GM18519 (cell line): ENCODE results near the gene TMPRSS9.

ENCODE experiments used
- ATAC-seq: cut with Tn5 transposase; IDR thresholded peaks from one replicate; pipeline ENCODE4 v1.9.1; 2021; ENCODE audit warnings: mild to moderate bottlenecking, moderate library complexity; ENCODE audit not compliant: unreplicated experiment, low FRiP score

TMPRSS9 gene

DNA sequence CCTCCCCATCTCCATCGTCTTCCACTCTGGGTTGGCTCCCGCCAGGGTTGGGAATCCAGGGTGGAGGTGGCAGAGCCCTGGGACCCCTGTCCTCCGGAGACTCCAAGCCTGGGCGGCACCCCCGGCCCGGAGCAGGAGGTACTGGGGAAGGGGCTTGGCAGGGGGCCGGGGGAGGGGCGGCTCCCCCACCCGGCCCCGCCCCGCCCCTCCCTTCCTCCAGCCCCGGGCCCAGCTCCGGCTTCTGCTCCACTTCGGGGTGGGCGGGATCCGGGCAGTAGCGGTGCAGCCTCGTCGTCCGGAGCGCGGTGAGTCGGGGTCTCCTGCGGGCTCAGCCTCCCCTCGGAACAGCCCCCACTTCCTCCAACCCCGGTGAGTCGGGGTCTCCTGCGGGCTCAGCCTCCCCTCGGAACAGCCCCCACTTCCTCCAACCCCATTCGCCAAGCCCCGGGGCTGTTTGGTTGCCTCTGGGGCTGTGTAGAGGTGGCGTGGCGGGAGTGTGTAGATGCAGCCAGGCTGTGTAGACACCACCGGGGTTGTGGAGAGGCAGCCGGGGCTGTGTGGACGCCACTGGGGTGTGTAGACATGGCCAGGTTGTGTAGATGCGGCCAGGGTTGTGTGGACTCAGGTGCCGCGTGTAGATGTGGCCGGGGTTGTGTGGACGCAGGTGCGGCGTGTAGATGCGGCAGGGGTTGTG is at the start of gene TMPRSS9:
Gene TMPRSS9, plus strand, starts transcription at position 274 of the 694 bp plus-strand sequence. CDS start 29,521 bp downstream, outside the sequence.
- ATAC-seq: no peak

DNA sequence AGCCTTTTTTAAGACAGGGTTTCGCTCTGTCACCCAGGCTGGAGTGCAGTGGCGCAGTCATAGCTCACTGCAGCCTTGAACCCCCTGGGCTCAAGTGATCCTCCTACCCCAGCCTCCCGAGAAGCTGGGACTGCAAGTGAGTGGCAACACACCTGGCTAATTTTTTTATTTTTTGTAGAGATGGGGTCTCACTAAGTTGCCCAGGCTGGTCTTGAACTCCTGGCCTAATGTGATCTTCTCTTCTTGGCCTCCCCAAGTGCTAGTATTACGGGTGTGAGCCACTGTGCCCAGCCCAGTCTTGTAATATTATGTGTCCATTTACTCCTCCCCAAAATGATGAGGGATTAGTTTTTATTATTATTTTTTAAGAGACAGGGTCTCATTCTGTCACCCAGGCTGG is 49.0 kb upstream of the TMPRSS9 start:
- no peak for ATAC-seq

DNA sequence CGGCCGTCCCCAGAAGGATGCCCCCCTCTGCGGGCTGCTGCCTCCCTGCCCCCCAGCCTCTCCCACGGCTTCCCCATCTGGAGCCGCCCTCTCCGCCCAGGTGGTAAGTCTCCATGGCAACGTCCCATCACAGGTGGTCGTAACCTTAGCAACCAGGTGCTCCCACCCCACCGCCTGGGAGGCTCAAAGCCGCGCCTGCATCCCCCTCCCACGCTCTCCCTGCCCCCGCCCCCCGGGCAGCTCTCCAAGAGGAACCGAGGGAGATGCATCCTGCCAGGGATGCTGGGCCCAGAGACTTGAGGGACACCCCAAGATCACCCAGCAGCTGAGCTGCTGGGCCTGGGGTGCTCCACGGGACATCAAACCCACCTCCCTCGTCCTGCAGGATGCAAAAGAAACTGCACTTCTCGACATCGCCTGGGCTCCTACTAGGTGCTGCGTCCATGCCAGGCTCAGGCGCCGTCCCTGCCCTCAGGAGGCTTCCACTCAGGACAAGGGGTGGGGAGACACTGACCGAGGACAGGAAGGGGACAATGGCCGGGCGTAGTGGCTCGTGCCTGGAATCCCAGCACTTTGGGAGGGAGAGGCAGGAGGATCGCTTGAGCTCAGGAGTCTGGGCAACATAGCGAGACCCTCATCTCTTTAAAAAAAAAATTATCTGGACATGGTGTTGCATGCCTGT is 47.1 kb upstream of the TMPRSS9 start:
- no peak for ATAC-seq

DNA sequence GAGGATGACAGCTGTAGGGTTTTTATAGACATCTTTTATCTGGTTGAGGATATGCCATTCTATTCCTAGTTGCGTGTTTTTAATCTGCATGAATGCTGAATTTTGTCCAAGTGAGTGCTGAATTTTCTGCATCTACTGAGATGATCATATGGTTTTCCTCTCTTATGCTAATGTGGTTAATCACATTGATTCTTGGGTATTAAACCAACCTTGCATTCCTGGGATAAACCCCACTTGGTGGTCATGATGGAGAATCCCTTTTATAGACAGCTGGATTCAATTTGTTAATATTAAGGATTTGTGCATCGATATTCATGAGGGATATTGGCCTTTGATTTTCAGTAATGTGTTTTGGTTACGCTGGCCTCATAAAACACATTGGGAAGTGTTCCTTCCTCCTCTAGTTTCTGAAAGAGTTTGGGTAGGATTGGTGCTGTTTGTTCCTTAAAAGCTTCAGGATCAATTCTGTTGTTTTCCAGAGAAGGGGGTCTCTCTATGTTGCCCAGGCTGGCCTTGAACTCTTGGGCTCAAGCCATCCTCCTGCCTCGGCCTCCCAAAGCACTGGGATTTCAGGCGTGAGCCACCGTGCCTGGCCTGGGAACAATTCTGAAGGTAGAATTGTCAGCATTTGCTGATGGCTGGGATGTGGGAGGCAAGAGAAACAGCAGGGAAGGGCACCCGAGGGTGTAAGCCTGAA is 44.8 kb upstream of the TMPRSS9 start:
- no peak for ATAC-seq

DNA sequence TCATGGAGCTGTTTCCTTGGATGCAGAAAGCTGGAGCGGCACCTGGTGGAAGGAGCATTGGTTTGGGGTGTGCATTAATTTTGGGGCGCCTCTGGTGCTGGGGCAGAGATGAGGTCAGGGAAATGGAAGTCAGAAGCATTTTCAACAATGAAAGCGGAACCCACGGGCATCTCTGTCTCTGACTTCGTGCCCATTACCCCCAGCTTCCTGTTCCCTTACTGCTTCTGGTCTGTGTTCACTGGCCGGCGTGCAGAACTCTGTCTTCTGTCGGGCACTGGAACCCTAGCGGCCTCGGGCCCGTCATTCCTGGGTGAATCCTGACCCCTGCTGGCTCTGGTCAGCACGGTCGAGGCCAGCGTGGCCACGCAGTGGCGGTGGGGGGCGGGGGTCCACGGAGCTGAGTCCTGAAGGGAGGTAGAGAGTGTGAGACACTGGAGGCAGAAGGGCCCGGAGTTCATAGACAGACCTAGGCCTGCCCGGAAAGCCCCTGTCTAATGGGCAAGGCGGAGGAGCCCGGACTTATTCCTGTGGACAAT is 44.2 kb upstream of the TMPRSS9 start:
- no peak for ATAC-seq

- no peak for ATAC-seq
Observed at GRCh38 chr19:2317300-2317699, 42.8 kb upstream of the TMPRSS9 start.

DNA sequence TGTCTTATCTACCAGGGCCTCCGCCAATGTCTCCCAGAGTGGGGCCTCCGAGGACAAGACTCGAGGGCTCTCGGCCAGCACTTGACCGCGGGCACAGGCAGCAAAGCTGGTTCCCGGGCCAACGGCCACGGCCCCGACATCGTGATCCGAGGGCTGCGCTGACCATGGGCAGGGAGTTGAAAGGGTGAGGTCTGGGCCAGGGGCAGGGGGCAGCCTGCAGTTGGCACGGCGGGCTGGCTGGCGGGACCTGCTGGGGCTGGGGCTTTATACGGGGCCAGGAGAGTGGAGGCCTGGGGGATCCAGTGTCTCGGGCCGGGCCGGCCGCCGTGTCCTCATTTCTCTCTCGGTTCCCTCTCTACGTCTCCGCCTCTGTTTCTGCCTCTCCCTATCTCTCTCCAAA is 42.3 kb upstream of the TMPRSS9 start:
- ATAC-seq: no peak

DNA sequence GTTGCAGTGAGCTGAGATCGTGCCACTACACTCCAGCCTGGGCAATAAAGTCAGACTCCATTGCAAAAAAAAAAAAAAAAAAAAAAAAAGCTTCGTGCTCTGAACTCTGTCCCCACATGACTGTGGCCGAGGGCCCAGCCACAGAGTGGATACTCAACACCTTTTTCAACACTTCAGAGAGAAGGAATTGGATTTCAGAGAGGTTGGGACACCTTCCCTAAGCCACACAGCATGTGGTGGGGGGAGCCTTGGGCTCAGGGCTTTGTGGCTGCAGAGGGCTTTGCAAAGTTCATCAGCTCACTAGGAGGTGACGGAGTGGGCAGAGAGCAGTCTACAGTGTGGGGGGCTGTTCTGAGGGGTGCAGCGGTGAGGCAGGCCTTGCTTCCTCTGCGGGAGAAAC is 41.1 kb upstream of the TMPRSS9 start:
- ATAC-seq: no peak

DNA sequence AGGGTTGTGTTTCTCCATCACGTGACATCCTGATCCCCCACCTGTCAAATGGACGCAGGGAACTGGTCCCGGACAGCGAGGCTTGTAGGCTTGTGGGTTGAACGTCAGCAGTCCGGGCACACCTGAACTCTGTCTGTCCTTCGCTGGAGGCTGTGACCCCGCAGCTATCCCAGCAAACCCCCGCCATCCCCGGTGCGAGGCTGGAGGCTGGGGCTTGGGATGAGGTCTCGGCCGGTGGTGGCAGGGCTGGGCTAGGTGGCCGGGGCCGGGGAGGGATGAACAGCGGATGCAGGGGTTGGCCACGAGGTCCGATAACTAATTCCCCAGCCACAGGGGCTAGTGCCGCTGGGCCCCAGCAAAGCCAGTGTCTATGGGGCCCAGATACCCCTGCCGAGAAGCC is 40.5 kb upstream of the TMPRSS9 start:
- ATAC-seq: no peak

- ATAC-seq: no peak
Observed at GRCh38 chr19:2320049-2320448, 40.0 kb upstream of the TMPRSS9 start.

DNA sequence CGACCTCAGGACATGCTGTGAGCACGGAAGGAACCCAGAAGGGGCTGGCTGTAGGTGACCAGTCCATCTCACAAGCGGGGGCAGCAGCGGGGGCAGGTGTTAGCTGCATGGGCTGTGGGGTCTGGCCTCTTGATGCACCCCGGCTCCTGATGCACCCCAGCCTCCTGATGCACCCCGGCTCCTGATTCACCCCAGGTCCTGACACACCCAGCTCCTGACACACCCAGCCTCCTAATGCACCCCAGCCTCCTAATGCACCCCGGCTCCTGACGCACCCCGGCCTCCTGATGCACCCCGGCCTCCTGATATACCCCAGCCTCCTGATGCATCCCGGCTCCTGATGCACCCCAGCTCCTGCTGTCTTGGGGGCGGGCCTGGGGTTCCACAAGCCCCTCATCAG is 39.1 kb upstream of the TMPRSS9 start:
- ATAC-seq: no peak

GRCh38 chr19:2321565-2322283 is 38.3 kb upstream of the TMPRSS9 start:
- ATAC-seq: no peak

DNA sequence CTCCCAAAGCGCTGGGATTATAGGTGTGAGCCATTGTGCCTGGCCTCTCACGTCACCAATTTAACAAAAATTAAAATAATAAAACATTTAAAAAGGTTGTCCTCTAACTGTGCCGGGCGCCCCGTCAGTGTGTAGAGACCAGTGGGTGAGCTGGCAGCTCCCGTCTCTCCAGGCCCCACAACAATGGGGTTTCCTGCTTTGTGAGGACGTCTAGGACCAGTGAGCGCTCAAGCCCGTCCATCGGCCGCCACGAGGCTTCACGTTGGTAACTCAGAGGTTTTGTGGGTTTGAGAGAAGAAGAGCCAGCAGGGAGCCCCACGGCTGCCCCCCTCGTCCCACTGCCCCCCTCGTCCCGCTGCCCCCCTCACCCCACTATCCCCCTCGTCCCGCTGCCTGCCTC is 36.4 kb upstream of the TMPRSS9 start:
- ATAC-seq: no peak

DNA sequence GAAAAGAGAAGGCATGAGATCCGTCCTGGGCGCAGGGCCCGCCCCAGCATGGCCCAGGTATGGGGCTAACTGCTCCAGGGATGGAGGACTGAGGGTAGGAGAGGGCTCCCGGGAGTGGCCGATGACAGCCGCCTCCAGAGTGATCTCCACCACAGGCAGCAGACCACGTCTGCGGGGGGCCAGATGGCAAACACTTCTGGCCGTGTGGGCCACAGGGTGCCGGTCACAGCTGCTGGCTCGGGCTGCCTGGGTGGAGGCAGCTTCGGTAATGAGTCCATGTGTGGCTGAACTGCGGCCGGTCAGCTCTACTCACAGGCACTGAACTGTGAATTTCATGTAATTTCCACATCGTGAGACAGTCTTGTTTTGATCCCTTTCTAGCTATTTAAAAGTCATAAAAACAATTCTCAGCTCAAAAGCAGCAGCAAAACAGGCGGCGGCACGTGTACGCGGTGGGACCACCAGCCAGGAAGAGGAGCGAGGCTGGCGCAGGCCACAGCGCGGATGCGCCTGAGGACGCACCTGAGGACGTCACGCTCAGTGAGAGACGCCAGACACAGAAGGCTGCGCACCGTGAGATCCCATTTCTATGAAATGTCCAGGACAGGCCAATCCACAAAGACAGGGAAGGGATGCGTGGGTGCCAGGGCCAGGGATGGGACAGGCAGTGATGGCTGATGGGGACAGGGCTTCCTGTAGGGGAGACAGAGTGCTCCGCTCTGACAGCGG is 35.7 kb upstream of the TMPRSS9 start:
- no peak for ATAC-seq

DNA sequence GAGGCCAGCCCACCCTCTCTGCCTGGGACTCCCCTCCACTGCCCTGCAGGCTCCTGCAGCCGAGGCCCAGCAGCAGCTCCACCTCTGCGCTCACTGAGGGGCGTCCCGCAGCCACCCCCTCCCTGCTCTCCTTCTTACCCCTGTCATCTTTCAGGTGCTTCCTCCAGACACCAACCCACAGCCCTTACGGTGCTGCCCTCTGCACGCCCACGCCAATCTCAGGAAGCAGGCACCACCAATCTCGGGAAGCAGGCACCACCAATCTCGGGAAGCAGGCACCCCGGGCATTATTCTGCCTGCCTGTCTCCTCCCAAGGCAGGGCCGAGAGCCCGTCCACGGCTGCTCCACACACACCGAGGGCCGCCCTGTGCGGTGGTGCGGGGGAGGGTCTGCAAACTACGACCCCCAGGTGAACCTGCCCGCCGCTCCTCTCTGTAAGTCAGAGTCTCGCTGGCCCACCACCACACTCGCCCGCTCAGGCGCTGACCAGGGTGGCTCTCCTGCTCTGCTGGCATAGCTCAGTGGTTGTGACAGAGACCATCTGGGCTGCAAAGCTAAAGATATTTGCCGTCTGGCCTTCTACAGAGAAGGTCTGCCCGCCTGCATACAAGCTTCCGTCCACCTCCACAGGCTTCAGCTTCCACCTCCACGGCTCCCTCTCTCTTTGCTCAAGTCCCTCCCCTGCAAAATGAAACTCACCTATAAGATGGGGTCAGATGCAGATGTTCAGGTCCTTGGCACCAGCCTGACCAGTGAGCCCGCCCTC is 34.6 kb upstream of the TMPRSS9 start:
- ATAC-seq: no peak

DNA sequence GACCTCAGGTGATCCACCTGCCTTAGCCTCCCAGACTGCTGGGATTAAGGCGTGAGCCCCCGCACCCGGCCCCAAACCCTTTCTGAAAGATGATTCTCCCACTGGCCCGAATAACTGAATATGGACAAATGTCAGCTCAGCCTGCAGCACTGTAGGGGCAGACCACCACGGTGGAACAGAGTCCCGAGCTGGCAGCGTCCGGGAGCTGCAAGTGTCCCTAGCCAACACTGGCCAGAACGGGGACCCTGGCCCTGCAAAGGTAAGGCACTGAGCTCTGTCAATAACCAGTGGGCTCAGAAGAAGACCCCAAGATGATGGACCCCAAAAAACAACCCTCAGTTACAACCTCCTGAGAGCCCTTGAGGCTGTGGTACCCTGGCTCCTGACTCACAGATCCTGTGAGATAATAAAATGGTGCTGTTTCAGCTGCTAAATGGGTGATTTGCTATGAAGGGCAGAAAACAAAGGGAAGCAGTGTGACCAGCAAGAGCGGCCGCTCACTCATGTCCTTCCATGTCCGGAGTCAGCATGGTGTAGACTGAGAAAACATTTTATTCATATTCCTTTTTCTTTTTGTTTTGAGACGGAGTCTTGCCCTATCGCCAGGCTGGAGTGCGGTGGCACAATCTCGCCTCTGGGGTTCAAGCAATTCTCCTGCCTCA is 33.2 kb upstream of the TMPRSS9 start:
- ATAC-seq: no peak

GRCh38 chr19:2327773-2328400 is 32.2 kb upstream of the TMPRSS9 start:
- no peak for ATAC-seq

DNA sequence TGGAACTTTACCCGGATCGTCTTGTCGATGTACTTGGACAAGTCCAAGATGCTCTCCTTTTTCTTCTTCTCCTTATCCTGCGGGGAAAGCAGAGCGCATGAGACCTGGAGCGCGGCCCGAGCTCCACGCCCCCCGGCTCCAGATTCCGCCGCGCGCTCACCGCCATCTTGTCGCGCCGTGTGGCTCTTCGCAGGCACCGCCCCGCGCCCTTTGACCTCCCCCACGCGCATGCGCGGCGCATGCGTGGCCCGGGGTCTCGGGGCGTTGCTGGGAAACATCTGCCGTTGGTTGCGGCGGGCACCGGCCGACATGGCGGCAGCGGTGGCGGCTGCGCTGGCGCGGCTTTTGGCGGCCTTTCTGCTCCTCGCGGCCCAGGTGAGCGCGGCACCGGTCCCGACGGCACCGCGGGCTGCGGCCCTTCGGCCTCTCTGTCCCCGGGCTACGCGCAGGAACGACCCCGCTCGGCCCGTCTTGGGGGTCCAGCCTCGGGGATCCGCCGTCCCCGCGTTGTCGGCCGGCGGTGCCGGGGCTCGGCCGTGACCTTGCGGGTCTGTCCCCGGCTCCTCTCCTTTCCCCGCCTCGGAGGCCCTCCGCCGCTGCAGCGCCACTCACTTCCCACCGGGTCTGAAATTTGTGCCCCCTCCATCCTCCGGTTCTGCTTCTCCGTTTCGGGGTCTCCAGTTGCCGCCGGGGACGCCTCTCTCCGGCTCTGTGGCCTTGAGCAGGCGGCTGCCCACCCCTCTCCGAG is 31.5 kb upstream of the TMPRSS9 start, which contains the start of the genes LSM7 and SPPL2B:
Gene LSM7, minus strand, starts transcription at position 186 of the 748 bp plus-strand sequence. Its CDS starts 20 bp downstream, at position 166.
Gene SPPL2B, plus strand, starts transcription at position 284 of the 748 bp plus-strand sequence. Its CDS starts 26 bp downstream, at position 310.
- ATAC-seq: peak; percentile 37
